Loucy (cell line): ENCODE results near the gene SMYD4.

Experiments
- EZH2phosphoT487 ChIP-seq: fragments of 200-600 bp; IDR thresholded peaks from 2 replicates; pipeline ENCODE4 v1.6.1; 2018; ENCODE audit warnings: antibody characterized with exemption, mild to moderate bottlenecking, moderate library complexity, borderline replicate concordance
- TF ChIP-seq, protein P1 (sequence below): fragments of 200-600 bp; sonication (generic); conservative IDR thresholded peaks from 2 replicates; pipeline ENCODE4 v1.5.1; 2014; ENCODE audit warnings: mild to moderate bottlenecking, antibody characterized with exemption, low read length

DNA sequence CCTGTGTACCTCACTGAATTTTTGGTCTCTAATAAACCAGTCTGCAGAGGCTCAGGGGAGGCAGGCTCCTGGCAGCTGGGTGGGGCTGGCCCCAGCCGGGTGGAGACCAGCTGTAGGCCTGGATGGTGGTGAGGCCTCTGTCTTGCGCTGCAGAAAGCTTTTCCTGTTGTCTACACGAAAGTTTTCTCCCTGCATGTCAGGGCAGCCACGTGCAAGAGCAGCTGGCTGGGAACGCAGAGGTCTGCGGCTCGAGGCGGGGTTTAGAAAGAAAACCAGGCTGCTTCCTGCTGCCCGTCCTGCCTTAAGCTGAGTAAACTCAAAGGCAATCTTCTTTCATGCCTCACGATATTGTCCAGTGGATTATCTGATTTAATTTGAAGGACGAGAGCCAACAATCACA, 65.4 kb downstream of the SMYD4 start:
- TF ChIP-seq, protein P1, sequence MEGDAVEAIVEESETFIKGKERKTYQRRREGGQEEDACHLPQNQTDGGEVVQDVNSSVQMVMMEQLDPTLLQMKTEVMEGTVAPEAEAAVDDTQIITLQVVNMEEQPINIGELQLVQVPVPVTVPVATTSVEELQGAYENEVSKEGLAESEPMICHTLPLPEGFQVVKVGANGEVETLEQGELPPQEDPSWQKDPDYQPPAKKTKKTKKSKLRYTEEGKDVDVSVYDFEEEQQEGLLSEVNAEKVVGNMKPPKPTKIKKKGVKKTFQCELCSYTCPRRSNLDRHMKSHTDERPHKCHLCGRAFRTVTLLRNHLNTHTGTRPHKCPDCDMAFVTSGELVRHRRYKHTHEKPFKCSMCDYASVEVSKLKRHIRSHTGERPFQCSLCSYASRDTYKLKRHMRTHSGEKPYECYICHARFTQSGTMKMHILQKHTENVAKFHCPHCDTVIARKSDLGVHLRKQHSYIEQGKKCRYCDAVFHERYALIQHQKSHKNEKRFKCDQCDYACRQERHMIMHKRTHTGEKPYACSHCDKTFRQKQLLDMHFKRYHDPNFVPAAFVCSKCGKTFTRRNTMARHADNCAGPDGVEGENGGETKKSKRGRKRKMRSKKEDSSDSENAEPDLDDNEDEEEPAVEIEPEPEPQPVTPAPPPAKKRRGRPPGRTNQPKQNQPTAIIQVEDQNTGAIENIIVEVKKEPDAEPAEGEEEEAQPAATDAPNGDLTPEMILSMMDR, result no peak
- TF ChIP-seq EZH2phosphoT487, result no peak
